ENCODE data around the gene LILRB2. TPM values are rescaled to one million over a fixed set of nuclear protein-coding genes. Genes with fewer than 3 reads are reported as not detected.

LILRB2 gene
- total and polyA plus RNA-seq, 9 of the 15 experiments (the other 6 are each of a cell fraction or from before 2014, with no cell fraction given): not detected

GRCh38 chr19:54231077-54231931 lies 49.6 kb downstream of the LILRB2 start (continued):
- TF ChIP-seq MAFK (IDR thresholded peaks at IDR 0.05; ENCODE audit: low read length): no peak
- no peak for TF ChIP-seq CEBPB (tag; IDR thresholded peaks at IDR 0.05)
- no peak for TF ChIP-seq THAP7 (CRISPR knock-in tag; IDR thresholded peaks at IDR 0.05)
- no peak for TF ChIP-seq KAT2B (IDR thresholded peaks at IDR 0.05; ENCODE audit: low read depth, low read length)
- peak; percentile 6 for TF ChIP-seq ZFP36 (IDR thresholded peaks at IDR 0.05; ENCODE audit: low read depth, low read length, partially characterized antibody)
- peak; percentile 34 for TF ChIP-seq FOS (IDR thresholded peaks at IDR 0.05; ENCODE audit: extremely low read depth, insufficient read length)
- TF ChIP-seq HDAC2 (IDR thresholded peaks at IDR 0.05): peak; percentile 44; the same call in 1 of the 2 replicates
- 0 out of 2 replicates have a peak, but pooled peaks have one; percentile 2 for TF ChIP-seq CBFA2T2 (conservative IDR thresholded peaks at IDR 0.05)
- TF ChIP-seq SIN3A (IDR thresholded peaks at IDR 0.05; ENCODE audit: borderline replicate concordance in 2 of 2, control insufficient read depth in 1 of 2, low read depth in 2 of 2, low read length in 2 of 2): no peak
- peak; percentile 15; the same call in 1 of the 2 replicates for TF ChIP-seq ETV5 (CRISPR knock-in tag; IDR thresholded peaks at IDR 0.05; ENCODE audit: low read depth)
- TF ChIP-seq YY1 (IDR thresholded peaks at IDR 0.05; ENCODE audit: borderline replicate concordance in 1 of 3, control insufficient read depth in 1 of 3, extremely low read depth in 1 of 3, insufficient read depth in 3 of 3, insufficient read length in 1 of 3, insufficient replicate concordance in 2 of 3, low read depth in 1 of 3, low read length in 2 of 3): peak in 2 of 3 experiments; percentile 53 to 65
- peak in 1 of 2 experiments; percentile 37; a peak in 1 of 4 replicates for TF ChIP-seq ZMIZ1 (IDR thresholded peaks at IDR 0.05; ENCODE audit: low read depth in 2 of 2, low read length in 2 of 2)
- no peak for TF ChIP-seq ZNF347 (CRISPR knock-in tag; IDR thresholded peaks at IDR 0.05; ENCODE audit: low read depth)
- no peak for TF ChIP-seq CBX8 (IDR thresholded peaks at IDR 0.05; ENCODE audit: borderline replicate concordance, extremely low read depth, low read depth, low read length, poor library complexity, severe bottlenecking)
- TF ChIP-seq ATF7 (IDR thresholded peaks at IDR 0.05): peak; percentile 48; the same call in 1 of the 2 replicates
- no peak for TF ChIP-seq PTTG1 (tag; IDR thresholded peaks at IDR 0.05; ENCODE audit: low read depth)
- peak; percentile 96 for TF ChIP-seq FOSL1 (tag; conservative IDR thresholded peaks at IDR 0.05)
- no peak for TF ChIP-seq NBN (IDR thresholded peaks at IDR 0.05; ENCODE audit: low read depth)
- TF ChIP-seq HMG20B (CRISPR knock-in tag; IDR thresholded peaks at IDR 0.05): no peak
- TF ChIP-seq SIN3B (IDR thresholded peaks at IDR 0.05; ENCODE audit: low read depth): no peak
- no peak for TF ChIP-seq CCAR2 (IDR thresholded peaks at IDR 0.05; ENCODE audit: low read depth, low read length)
- TF ChIP-seq ZNF217 (CRISPR knock-in tag; IDR thresholded peaks at IDR 0.05): no peak
- TF ChIP-seq ZNF134 (CRISPR knock-in tag; conservative IDR thresholded peaks at IDR 0.05): no peak
- TF ChIP-seq SLC30A9 (CRISPR knock-in tag; IDR thresholded peaks at IDR 0.05): no peak
